C4-2B (cell line): ENCODE data around the gene NAV3.

Experiments used
- ZFX ChIP-seq: fragments of 450-650 bp; IDR thresholded peaks from 2 replicates; pipeline ENCODE4 v1.6.1; 2017
- TF ChIP-seq, protein P1 (sequence below): fragments of 450-650 bp; conservative IDR thresholded peaks from 2 replicates; pipeline ENCODE4 v1.5.1; 2017; ENCODE audit warnings: mild to moderate bottlenecking

DNA sequence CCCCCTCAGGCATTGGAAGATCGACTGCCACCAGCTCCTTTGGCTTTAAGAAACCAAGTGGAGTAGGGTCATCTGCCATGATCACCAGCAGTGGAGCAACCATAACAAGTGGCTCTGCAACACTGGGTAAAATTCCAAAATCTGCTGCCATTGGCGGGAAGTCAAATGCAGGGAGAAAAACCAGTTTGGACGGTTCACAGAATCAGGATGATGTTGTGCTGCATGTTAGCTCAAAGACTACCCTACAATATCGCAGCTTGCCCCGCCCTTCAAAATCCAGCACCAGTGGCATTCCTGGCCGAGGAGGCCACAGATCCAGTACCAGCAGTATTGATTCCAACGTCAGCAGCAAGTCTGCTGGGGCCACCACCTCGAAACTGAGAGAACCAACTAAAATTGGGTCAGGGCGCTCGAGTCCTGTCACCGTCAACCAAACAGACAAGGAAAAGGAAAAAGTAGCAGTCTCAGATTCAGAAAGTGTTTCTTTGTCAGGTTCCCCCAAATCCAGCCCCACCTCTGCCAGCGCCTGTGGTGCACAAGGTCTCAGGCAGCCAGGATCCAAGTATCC is 288.7 kb downstream of the NAV3 start:
- TF ChIP-seq, protein P1, sequence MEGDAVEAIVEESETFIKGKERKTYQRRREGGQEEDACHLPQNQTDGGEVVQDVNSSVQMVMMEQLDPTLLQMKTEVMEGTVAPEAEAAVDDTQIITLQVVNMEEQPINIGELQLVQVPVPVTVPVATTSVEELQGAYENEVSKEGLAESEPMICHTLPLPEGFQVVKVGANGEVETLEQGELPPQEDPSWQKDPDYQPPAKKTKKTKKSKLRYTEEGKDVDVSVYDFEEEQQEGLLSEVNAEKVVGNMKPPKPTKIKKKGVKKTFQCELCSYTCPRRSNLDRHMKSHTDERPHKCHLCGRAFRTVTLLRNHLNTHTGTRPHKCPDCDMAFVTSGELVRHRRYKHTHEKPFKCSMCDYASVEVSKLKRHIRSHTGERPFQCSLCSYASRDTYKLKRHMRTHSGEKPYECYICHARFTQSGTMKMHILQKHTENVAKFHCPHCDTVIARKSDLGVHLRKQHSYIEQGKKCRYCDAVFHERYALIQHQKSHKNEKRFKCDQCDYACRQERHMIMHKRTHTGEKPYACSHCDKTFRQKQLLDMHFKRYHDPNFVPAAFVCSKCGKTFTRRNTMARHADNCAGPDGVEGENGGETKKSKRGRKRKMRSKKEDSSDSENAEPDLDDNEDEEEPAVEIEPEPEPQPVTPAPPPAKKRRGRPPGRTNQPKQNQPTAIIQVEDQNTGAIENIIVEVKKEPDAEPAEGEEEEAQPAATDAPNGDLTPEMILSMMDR = no peak
- TF ChIP-seq ZFX = no peak
